HepG2 (cell line): ENCODE data around the gene KMT2E. TPM values are rescaled to one million over a fixed set of nuclear protein-coding genes. Genes with fewer than 3 reads are reported as not detected.

Source experiments
- ATAC-seq: fragments of 200-7000 bp; cut with Tn5 transposase; 3 replicates; pipeline ENCODE4 v1.9.1; 2020; ENCODE audit warnings: mild to moderate bottlenecking, moderate library complexity
- BruUV-seq: library from RNA; stranded (reverse); fragments of 400-500 nt; replicated peaks from 2 replicates; lab custom pipeline; 2021; lab: Mats Ljungman, UMichigan
- CTCF ChIA-PET: fragments of 300-600 bp; formaldehyde crosslinking; extraction: SDS; loops from one replicate; lab custom pipeline; 2021; ENCODE audit warnings: low total read pairs, inconsistent platforms, low intra/inter-chr PET ratio; lab: Yijun Ruan, JAX
- POLR2A ChIA-PET: fragments of 350-600 bp; sonication (Branson Sonifier 250); formaldehyde crosslinking; loops from one replicate; lab custom pipeline; 2020; ENCODE audit warnings: antibody characterized with exemption, inconsistent platforms; lab: Yijun Ruan, JAX
- DNase-seq: peaks from one replicate; pipeline ENCODE4 v3.0.0-alpha.2; 2015; ENCODE audit warnings: low spot score
- FAIRE-seq: peaks from 3 replicates; lab custom pipeline; 2011; peaks lifted over from hg19 to GRCh38; lab: Jason Lieb, UNC
- H2AFZ ChIP-seq: one replicate; pipeline ENCODE4 v1.6.1; 2011; ENCODE audit warnings: low read length, inconsistent platforms
- H3K27ac ChIP-seq: fragments of 300-600 bp; 3 replicates; pipeline ENCODE4 v1.8.0; 2011; ENCODE audit warnings: mixed run types, mild to moderate bottlenecking, mixed read lengths, low read length, inconsistent platforms; ENCODE audit not compliant: insufficient read depth; ENCODE audit errors: extremely low read length
- H3K27me3 ChIP-seq, 2 experiments: fragments of 200-600 bp in 1 of 2; 2 replicates in 1 of 2; 3 replicates in 1 of 2; pipeline versions ENCODE4 v1.6.0 to v1.8.0; 2011; ENCODE audit warnings: low read length in 2 of 2, mild to moderate bottlenecking in 2 of 2, moderate library complexity in 2 of 2, inconsistent platforms in 1 of 2; ENCODE audit not compliant: insufficient read depth in 2 of 2, control insufficient read depth in 1 of 2
- H3K36me3 ChIP-seq, 2 experiments: fragments of 200-600 bp in 1 of 2; replicated peaks in 1 of 2; 2 replicates in 1 of 2; 3 replicates in 1 of 2; pipeline versions ENCODE4 v1.5.1 to v1.8.0; 2011; ENCODE audit warnings: low read length in 2 of 2, inconsistent platforms in 1 of 2; ENCODE audit not compliant: insufficient read depth in 2 of 2, control insufficient read depth in 1 of 2
- H3K4me1 ChIP-seq: 2 replicates; pipeline ENCODE4 v1.5.1; 2012; ENCODE audit warnings: low read length, inconsistent platforms; ENCODE audit not compliant: insufficient read depth
- H3K4me2 ChIP-seq: 2 replicates; pipeline ENCODE4 v1.6.0; 2011; ENCODE audit warnings: low read depth, low read length, inconsistent platforms
- H3K4me3 ChIP-seq, 3 experiments: fragments of 200-600 bp in 1 of 3; sonication (generic), shearing (Covaris generic) in 1 of 3; replicated peaks in 1 of 3; 2 replicates each; pipeline ENCODE4 v1.5.1; 2011 to 2016; ENCODE audit warnings: low read length in 3 of 3, inconsistent platforms in 2 of 3, low read depth in 2 of 3, mild to moderate bottlenecking in 2 of 3, control low read depth in 1 of 3, mixed read lengths in 1 of 3; ENCODE audit not compliant: insufficient read depth in 1 of 3
- H3K79me2 ChIP-seq: one replicate; pipeline ENCODE4 v1.6.1; 2011; ENCODE audit warnings: low read length, inconsistent platforms; ENCODE audit not compliant: insufficient read depth
- H3K9ac ChIP-seq: 2 replicates; pipeline ENCODE4 v1.6.0; 2011; ENCODE audit warnings: mild to moderate bottlenecking, low read depth, low read length, inconsistent platforms; ENCODE audit not compliant: insufficient read depth
- H3K9me3 ChIP-seq: 2 replicates; pipeline ENCODE4 v1.5.1; 2012; ENCODE audit warnings: mild to moderate bottlenecking, low read length
- H4K20me1 ChIP-seq: 2 replicates; pipeline ENCODE4 v1.6.0; 2011; ENCODE audit warnings: inconsistent platforms, mild to moderate bottlenecking, low read length, moderate library complexity; ENCODE audit not compliant: insufficient read depth
- AGO2 ChIP-seq: fragments of 200-400 bp; formaldehyde crosslinking; optimal IDR thresholded peaks from 2 replicates; pipeline ENCODE3; 2017; ENCODE audit warnings: mild to moderate bottlenecking, low read depth, low read length, moderate library complexity
- ATF3 ChIP-seq: sonication (generic); formaldehyde crosslinking; IDR thresholded peaks from 2 replicates; pipeline ENCODE4 v1.4.0; 2020; ENCODE audit warnings: missing genetic modification reagents
- CSRNP1 ChIP-seq: sonication (generic); formaldehyde crosslinking; IDR thresholded peaks from 2 replicates; pipeline ENCODE4 v1.8.1; 2023; ENCODE audit warnings: mild to moderate bottlenecking, missing genetic modification reagents
- ELF4 ChIP-seq: sonication (generic); formaldehyde crosslinking; IDR thresholded peaks from 2 replicates; pipeline ENCODE4 v1.5.0; 2020; ENCODE audit warnings: missing genetic modification reagents, mild to moderate bottlenecking, moderate library complexity, borderline replicate concordance
- HNRNPL ChIP-seq: fragments of 200-400 bp; formaldehyde crosslinking; IDR thresholded peaks from 2 replicates; pipeline ENCODE4 v1.6.1; 2017; ENCODE audit warnings: mild to moderate bottlenecking, low read depth, low read length
- PRPF4 ChIP-seq: fragments of 200-400 bp; formaldehyde crosslinking; IDR thresholded peaks from 2 replicates; pipeline ENCODE4 v1.6.1; 2016; ENCODE audit warnings: low read length, low read depth; ENCODE audit not compliant: poor library complexity, severe bottlenecking
- SALL1 ChIP-seq: sonication (generic); formaldehyde crosslinking; IDR thresholded peaks from 2 replicates; pipeline ENCODE4 v1.8.0; 2022; ENCODE audit warnings: mild to moderate bottlenecking, missing genetic modification reagents
- SCMH1 ChIP-seq: sonication (generic); formaldehyde crosslinking; IDR thresholded peaks from 2 replicates; pipeline ENCODE4 v1.9.0; 2021; ENCODE audit warnings: missing genetic modification reagents, mild to moderate bottlenecking, borderline replicate concordance
- SOX5 ChIP-seq: IDR thresholded peaks from 2 replicates; pipeline ENCODE4 v1.6.1; 2016; ENCODE audit warnings: borderline replicate concordance
- THAP9 ChIP-seq: sonication (generic); formaldehyde crosslinking; IDR thresholded peaks from 2 replicates; pipeline ENCODE4; 2020; ENCODE audit warnings: missing genetic modification reagents, mild to moderate bottlenecking, borderline replicate concordance
- ZNF589 ChIP-seq: sonication (generic); formaldehyde crosslinking; conservative IDR thresholded peaks from 2 replicates; pipeline ENCODE4 v1.8.0; 2022; ENCODE audit warnings: mild to moderate bottlenecking, moderate library complexity, missing genetic modification reagents
- ZNF619 ChIP-seq: sonication (generic); formaldehyde crosslinking; IDR thresholded peaks from 2 replicates; pipeline ENCODE4 v1.4.0; 2020; ENCODE audit warnings: mild to moderate bottlenecking, missing genetic modification reagents
- ZNF687 ChIP-seq: sonication (generic); formaldehyde crosslinking; IDR thresholded peaks from 2 replicates; pipeline ENCODE4 v1.5.1; 2020; ENCODE audit warnings: mild to moderate bottlenecking, missing genetic modification reagents, moderate library complexity
- ZNF780A ChIP-seq: sonication (generic); formaldehyde crosslinking; IDR thresholded peaks from 2 replicates; pipeline ENCODE4 v1.8.0; 2022; ENCODE audit warnings: mild to moderate bottlenecking, missing genetic modification reagents, moderate library complexity
- ZSCAN20 ChIP-seq: sonication (generic); formaldehyde crosslinking; IDR thresholded peaks from 2 replicates; pipeline ENCODE4 v1.4.0; 2020; ENCODE audit warnings: missing genetic modification reagents, mild to moderate bottlenecking, borderline replicate concordance
- WGBS: methylation state at CpG from one replicate; pipeline ENCODE4 v1.1.6; 2017; ENCODE audit warnings: low lambda C conversion rate; 5-methylcytosine and 5-hydroxymethylcytosine counted together
- in situ Hi-C: cut with HindIII; loops from 2 replicates; pipeline ENCODE4 v1.10.0; 2017; ENCODE audit warnings: low pct_unique_long_range_greater_than_20kb; ENCODE audit not compliant: extremely low pct_ligation_motif_present
- intact Hi-C: fragments of 100-400 bp; cut with micrococcal nuclease; formaldehyde crosslinking; loops from one replicate; pipeline ENCODE4 v1.10.0; 2022; ENCODE audit not compliant: unreplicated experiment
- polyA plus RNA-seq, 8 experiments: library from polyadenylated mRNA; depleted of rRNA in 3 of 8; stranded (reverse) in 7 of 8; unstranded in 1 of 8; fragments of >200 nt; fragmentation: Illumina TruSeq in 4 of 8; extraction: Trizol in 4 of 8; gene quantifications; 2 replicates each; pipeline versions ENCODE4 v1.2.1 to v1.2.3, GENCODE V29; 2011 to 2016; ENCODE audit warnings: low read depth in 4 of 8, missing spikeins in 1 of 8, mixed read lengths in 1 of 8; ENCODE audit not compliant: insufficient read depth in 1 of 8
- total RNA-seq, 5 experiments: library from RNA; depleted of rRNA; stranded (reverse); fragments of >200 nt; fragmentation: Illumina TruSeq; extraction: Trizol; gene quantifications; 2 replicates each; pipeline ENCODE4 v1.2.3, GENCODE V29; 2016; ENCODE audit warnings: low read depth in 1 of 5

The KMT2E gene
- total and polyA plus RNA-seq, 2 of the 13 experiments (the other 11 are each of a cell fraction or from before 2014, with no cell fraction given) = 6.3 to 24.4 TPM

GRCh38 chr7:105000927-105001336 is 13.1 kb upstream of the KMT2E start:
- no peaks in the 10 kb centered on the region for H3K9me3 ChIP-seq
- in situ Hi-C loops = no loop called here
- no peak overlapping the region for H3K9ac ChIP-seq
- intact Hi-C loops = no loop called here
- H3K27ac ChIP-seq = no peak overlapping the region
- ChIA-PET CTCF (no interaction called here), POLR2A (interaction anchor here (1.3 kb wide), 1 partner anchor 11 kb away, joined by 4 read pairs; no protein-coding TSS in a partner anchor)
- H3K4me1 ChIP-seq = peaks cover 78% of the 10 kb centered on the region
- H3K4me3 ChIP-seq = no peak overlapping the region
- no TSS peak for BruUV-seq
- H4K20me1 ChIP-seq = peaks cover 97% of the 10 kb centered on the region
- no peak for FAIRE-seq
- no peak overlapping the region for H3K4me2 ChIP-seq
- ATAC-seq = peak; percentile 52
- no peak overlapping the region for H2AFZ ChIP-seq
- DNase-seq = no peak
- WGBS = 98% methylated on average over 18 of the region's 18 CpGs
- peaks cover 5 to 34% of the 10 kb centered on the region in 2 experiments for H3K36me3 ChIP-seq
- H3K27me3 ChIP-seq = no peaks in the 10 kb centered on the region
- peaks cover 95% of the 10 kb centered on the region for H3K79me2 ChIP-seq
- no peak for TF ChIP-seq THAP9
- TF ChIP-seq ZNF687 (CRISPR knock-in tag) = peak; percentile 21; the same call in 1 of the 2 replicates
- no peak for TF ChIP-seq CSRNP1 (CRISPR knock-in tag)
- TF ChIP-seq ATF3 (CRISPR knock-in tag) = no peak
- TF ChIP-seq ELF4 (CRISPR knock-in tag) = no peak
- TF ChIP-seq AGO2 = peak; percentile 91
- TF ChIP-seq HNRNPL = 0 out of 2 replicates have a peak, but pooled peaks have one; percentile 49
- peak; percentile 40 for TF ChIP-seq PRPF4
- TF ChIP-seq SCMH1 (CRISPR knock-in tag) = no peak
- no peak for TF ChIP-seq SOX5 (CRISPR knock-in tag)
- no peak for TF ChIP-seq ZNF619 (CRISPR knock-in tag)
- no peak for TF ChIP-seq SALL1 (CRISPR knock-in tag)
- no peak for TF ChIP-seq ZSCAN20 (CRISPR knock-in tag)
- TF ChIP-seq ZNF589 (CRISPR knock-in tag) = no peak
- no peak for TF ChIP-seq ZNF780A (CRISPR knock-in tag)
